ENCODE results near the gene FOXC1.

Gene FOXC1

DNA sequence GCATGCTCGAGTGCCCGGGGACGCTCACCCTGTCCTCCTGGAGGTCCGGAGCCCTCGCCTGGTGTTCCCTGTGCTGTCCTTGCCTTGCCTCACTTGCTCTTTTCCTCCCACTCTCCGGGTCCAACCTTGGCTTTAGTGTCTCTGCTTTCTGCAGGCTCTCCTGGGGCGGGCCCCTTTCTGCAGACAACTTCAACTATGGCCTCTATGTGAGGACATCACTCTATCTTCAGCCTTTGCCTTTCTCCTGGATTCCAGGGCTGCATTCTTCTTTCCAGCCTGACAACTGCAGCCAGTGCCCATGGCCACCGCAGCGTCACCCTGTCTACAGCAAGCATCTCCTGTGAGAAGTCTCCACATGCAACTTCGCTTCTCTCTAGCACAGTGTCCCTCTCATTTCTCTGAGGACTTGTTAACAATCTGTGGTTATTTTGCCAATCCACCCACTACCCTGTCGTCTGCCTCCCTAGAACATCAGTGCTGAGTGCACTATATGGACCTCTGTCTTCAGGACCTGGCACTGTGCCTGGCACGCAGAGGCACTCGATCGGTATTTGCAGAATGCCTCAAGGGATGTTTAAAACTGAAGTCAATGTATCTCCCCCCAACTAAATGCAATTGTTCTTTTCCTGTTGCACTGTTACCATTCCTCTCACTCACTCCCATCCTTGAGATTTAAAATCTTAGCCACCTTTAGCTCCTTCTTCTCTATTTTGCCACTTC is 35.9 kb downstream of the FOXC1 start:
- Histone ChIP-seq H3K9ac (ENCODE audit: low read depth, low read length) (no peak overlapping the region), H3K27me3 (ENCODE audit: insufficient read depth, low read length) (no peaks in the 10 kb centered on the region), H3K9me3 (ENCODE audit: insufficient read depth, low read depth, low read length) (no peaks in the 10 kb centered on the region), H3K4me3 (ENCODE audit: low read length) (no peak overlapping the region), H3K27ac (ENCODE audit: low read length) (no peak overlapping the region), H3K36me3 (ENCODE audit: insufficient read depth, low read depth, low read length) (no peaks in the 10 kb centered on the region), H3K4me1 (ENCODE audit: insufficient read depth, low read length) (no peaks in the 10 kb centered on the region)

DNA sequence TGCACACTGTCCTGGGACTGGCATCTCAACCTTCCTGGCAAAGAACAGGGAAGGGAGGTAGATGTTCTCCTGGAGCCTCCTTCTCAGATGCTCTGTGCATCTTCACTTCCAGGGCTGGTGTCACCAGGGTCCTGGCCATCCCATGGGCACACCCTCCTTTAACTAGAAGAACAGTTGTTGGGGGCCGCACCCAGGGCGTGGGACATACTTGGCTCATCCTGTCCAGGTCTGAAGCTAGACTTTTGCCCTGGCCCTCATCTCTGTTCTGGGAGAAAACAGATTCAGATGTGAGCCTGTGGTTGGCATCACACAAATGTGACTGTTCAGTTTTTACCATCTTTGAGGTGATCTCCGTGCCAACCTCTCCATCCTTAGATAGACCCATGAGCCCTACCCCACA is 41.6 kb downstream of the FOXC1 start:
- no peak overlapping the region for H3K9ac ChIP-seq (ENCODE audit: low read depth, low read length)
- H3K27me3 ChIP-seq (ENCODE audit: insufficient read depth, low read length) = no peaks in the 10 kb centered on the region
- no peak overlapping the region for H3K4me3 ChIP-seq (ENCODE audit: low read length)
- H3K4me1 ChIP-seq (ENCODE audit: insufficient read depth, low read length) = no peaks in the 10 kb centered on the region
- H3K27ac ChIP-seq (ENCODE audit: low read length) = no peak overlapping the region
- H3K9me3 ChIP-seq (ENCODE audit: insufficient read depth, low read depth, low read length) = no peaks in the 10 kb centered on the region
- no peaks in the 10 kb centered on the region for H3K36me3 ChIP-seq (ENCODE audit: insufficient read depth, low read depth, low read length)

DNA sequence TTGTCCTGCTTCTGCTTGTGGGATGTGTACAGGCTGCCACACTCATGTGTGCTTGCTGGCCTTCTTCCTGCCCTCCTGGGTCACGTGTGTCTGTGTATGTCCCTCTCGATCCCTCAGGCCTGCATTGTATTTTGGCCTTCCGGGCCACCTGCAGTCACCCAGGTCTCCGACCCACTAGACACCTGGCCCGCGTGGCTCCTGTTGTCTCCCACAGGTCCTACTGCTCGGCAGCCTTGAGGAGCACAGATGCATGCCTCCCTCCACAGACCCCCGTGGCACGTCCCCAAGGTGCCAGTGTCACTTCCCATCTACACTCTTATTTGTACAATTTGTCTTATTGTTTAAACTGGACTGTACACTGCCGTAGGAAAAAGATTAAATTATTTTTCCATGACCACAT is 43.1 kb downstream of the FOXC1 start:
- Histone ChIP-seq H3K9me3 (ENCODE audit: insufficient read depth, low read depth, low read length) (no peaks in the 10 kb centered on the region), H3K27me3 (ENCODE audit: insufficient read depth, low read length) (no peaks in the 10 kb centered on the region), H3K9ac (ENCODE audit: low read depth, low read length) (no peak overlapping the region), H3K4me1 (ENCODE audit: insufficient read depth, low read length) (no peaks in the 10 kb centered on the region), H3K36me3 (ENCODE audit: insufficient read depth, low read depth, low read length) (no peaks in the 10 kb centered on the region), H3K4me3 (ENCODE audit: low read length) (no peak overlapping the region), H3K27ac (ENCODE audit: low read length) (no peak overlapping the region)

DNA sequence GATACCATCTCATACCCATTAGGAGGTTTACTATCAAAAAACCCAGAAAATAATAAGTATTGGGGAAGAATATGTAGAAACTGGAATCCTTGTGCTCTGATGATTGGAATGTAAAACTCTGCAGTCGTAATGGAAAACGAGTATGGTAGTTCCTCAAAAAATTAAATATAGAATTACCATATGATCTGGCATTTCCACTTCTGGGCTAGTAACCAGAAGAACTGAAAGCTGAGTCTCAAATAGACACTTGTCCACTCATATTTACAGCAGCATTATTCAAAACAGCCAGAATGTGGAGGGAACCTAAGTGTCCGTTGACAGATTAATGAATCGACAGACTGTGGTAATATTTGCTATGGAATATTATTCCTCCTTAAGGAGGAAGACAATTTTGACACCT is 44.3 kb downstream of the FOXC1 start:
- no peaks in the 10 kb centered on the region for H3K36me3 ChIP-seq (ENCODE audit: insufficient read depth, low read depth, low read length)
- no peaks in the 10 kb centered on the region for H3K4me1 ChIP-seq (ENCODE audit: insufficient read depth, low read length)
- no peak overlapping the region for H3K9ac ChIP-seq (ENCODE audit: low read depth, low read length)
- H3K4me3 ChIP-seq (ENCODE audit: low read length) = no peak overlapping the region
- H3K27ac ChIP-seq (ENCODE audit: low read length) = no peak overlapping the region
- no peaks in the 10 kb centered on the region for H3K9me3 ChIP-seq (ENCODE audit: insufficient read depth, low read depth, low read length)
- no peaks in the 10 kb centered on the region for H3K27me3 ChIP-seq (ENCODE audit: insufficient read depth, low read length)

DNA sequence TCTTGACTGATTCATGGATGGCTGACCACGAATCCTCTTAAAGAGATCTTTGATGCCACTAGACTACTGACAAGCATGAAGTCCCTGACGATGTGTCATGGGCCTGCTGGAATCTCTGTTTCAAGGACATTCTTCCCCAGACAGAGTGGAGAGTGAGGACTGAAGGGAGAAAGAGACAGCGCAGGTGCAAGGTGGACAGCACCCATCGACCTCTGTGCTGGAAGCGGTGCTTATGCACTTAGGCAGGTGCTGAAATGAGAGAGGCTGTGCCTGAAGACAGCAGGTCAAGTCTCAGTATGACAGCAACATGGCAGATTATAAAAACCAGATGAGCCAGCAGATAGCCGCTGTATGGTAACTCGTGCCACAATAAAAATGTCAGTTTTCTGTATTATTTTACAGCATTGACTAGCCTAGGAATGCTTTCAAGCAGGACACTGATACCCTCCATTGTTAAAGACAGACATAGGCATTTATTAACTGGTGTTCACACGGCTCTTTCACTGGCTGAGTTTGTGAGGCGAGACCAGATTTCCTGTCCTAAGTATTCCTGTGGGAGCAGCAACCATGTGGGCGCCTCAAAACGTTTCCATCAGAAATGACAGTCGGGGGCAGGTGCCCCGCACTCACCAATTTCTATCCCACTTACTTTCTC is 47.5 kb downstream of the FOXC1 start:
- H3K27ac ChIP-seq (ENCODE audit: low read length) = no peak overlapping the region
- no peaks in the 10 kb centered on the region for H3K4me1 ChIP-seq (ENCODE audit: insufficient read depth, low read length)
- no peak overlapping the region for H3K4me3 ChIP-seq (ENCODE audit: low read length)
- H3K36me3 ChIP-seq (ENCODE audit: insufficient read depth, low read depth, low read length) = no peaks in the 10 kb centered on the region
- no peaks in the 10 kb centered on the region for H3K9me3 ChIP-seq (ENCODE audit: insufficient read depth, low read depth, low read length)
- no peaks in the 10 kb centered on the region for H3K27me3 ChIP-seq (ENCODE audit: insufficient read depth, low read length)
- H3K9ac ChIP-seq (ENCODE audit: low read depth, low read length) = no peak overlapping the region

DNA sequence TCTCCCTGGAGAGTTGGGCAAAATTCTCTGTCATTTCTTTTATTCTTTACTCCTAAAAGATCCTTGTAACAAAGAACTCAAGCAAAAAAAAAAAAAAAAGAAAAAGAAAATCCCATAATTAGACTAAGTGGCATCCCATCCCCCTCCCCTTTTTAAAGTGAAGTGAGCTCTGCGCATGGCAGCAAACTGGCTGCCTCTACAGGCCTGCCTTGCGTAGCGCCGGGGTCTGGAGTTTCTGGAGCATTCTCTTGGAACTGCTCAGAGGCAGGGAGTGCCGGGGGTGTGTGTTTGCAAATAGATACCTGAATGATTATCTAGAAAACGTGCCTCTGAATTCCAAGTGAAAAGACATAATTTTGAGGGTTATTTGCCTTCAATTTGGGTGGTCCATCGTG is 48.1 kb downstream of the FOXC1 start:
- H3K27me3 ChIP-seq (ENCODE audit: insufficient read depth, low read length) = no peaks in the 10 kb centered on the region
- H3K9ac ChIP-seq (ENCODE audit: low read depth, low read length) = no peak overlapping the region
- H3K4me1 ChIP-seq (ENCODE audit: insufficient read depth, low read length) = no peaks in the 10 kb centered on the region
- H3K27ac ChIP-seq (ENCODE audit: low read length) = no peak overlapping the region
- H3K36me3 ChIP-seq (ENCODE audit: insufficient read depth, low read depth, low read length) = no peaks in the 10 kb centered on the region
- no peaks in the 10 kb centered on the region for H3K9me3 ChIP-seq (ENCODE audit: insufficient read depth, low read depth, low read length)
- H3K4me3 ChIP-seq (ENCODE audit: low read length) = no peak overlapping the region

GRCh38 chr6:1658212-1659005 is 48.7 kb downstream of the FOXC1 start:
- Histone ChIP-seq H3K4me3 (ENCODE audit: low read length) (no peak overlapping the region), H3K9me3 (ENCODE audit: insufficient read depth, low read depth, low read length) (no peaks in the 10 kb centered on the region), H3K27me3 (ENCODE audit: insufficient read depth, low read length) (no peaks in the 10 kb centered on the region), H3K4me1 (ENCODE audit: insufficient read depth, low read length) (no peaks in the 10 kb centered on the region), H3K27ac (ENCODE audit: low read length) (no peak overlapping the region), H3K36me3 (ENCODE audit: insufficient read depth, low read depth, low read length) (no peaks in the 10 kb centered on the region), H3K9ac (ENCODE audit: low read depth, low read length) (no peak overlapping the region)

GRCh38 chr6:1659816-1660215 is 50.1 kb downstream of the FOXC1 start:
- Histone ChIP-seq H3K4me3 (ENCODE audit: low read length) (no peak overlapping the region), H3K36me3 (ENCODE audit: insufficient read depth, low read depth, low read length) (no peaks in the 10 kb centered on the region), H3K27me3 (ENCODE audit: insufficient read depth, low read length) (no peaks in the 10 kb centered on the region), H3K9me3 (ENCODE audit: insufficient read depth, low read depth, low read length) (no peaks in the 10 kb centered on the region), H3K9ac (ENCODE audit: low read depth, low read length) (no peak overlapping the region), H3K4me1 (ENCODE audit: insufficient read depth, low read length) (no peaks in the 10 kb centered on the region), H3K27ac (ENCODE audit: low read length) (no peak overlapping the region)

DNA sequence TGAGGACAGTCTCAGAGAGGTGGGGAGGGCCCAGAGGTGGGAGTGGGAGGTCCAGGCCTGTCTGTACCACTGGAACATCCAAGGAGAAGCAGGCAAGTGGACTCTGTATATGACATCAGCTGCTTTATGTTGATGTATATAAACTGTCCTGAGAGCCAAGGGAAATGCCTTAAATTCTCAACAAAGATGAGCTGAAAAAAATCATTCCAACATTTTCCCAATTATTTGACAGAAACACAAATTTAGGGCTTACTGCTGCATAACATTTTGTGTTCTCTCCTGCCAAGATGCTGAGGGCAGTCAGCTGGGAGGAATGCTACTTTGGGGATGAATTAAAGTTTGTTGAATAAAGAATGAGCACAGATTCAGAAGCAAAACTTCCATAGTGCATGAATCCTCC is 52.8 kb downstream of the FOXC1 start:
- Histone ChIP-seq H3K9me3 (ENCODE audit: insufficient read depth, low read depth, low read length) (no peaks in the 10 kb centered on the region), H3K4me1 (ENCODE audit: insufficient read depth, low read length) (no peaks in the 10 kb centered on the region), H3K4me3 (ENCODE audit: low read length) (no peak overlapping the region), H3K36me3 (ENCODE audit: insufficient read depth, low read depth, low read length) (no peaks in the 10 kb centered on the region), H3K27ac (ENCODE audit: low read length) (no peak overlapping the region), H3K27me3 (ENCODE audit: insufficient read depth, low read length) (no peaks in the 10 kb centered on the region), H3K9ac (ENCODE audit: low read depth, low read length) (no peak overlapping the region)
